Choroid plexus epithelial cell (primary cell): ENCODE measurements around the gene MAFF.

Experiments
- DNase-seq: peaks from one replicate; pipeline ENCODE4 v3.0.0-alpha.2; 2010; ENCODE audit warnings: low read depth
- H3K4me3 ChIP-seq: 2 replicates; pipeline ENCODE4 v1.5.1; 2011; ENCODE audit warnings: low read depth, mild to moderate bottlenecking, control low read depth, low read length, moderate library complexity
- TF ChIP-seq, protein P1 (sequence below): conservative IDR thresholded peaks from 2 replicates; pipeline ENCODE4 v1.5.1; 2011; ENCODE audit warnings: low read depth, mild to moderate bottlenecking, control low read depth, inconsistent platforms, low read length, moderate library complexity

Gene MAFF

DNA sequence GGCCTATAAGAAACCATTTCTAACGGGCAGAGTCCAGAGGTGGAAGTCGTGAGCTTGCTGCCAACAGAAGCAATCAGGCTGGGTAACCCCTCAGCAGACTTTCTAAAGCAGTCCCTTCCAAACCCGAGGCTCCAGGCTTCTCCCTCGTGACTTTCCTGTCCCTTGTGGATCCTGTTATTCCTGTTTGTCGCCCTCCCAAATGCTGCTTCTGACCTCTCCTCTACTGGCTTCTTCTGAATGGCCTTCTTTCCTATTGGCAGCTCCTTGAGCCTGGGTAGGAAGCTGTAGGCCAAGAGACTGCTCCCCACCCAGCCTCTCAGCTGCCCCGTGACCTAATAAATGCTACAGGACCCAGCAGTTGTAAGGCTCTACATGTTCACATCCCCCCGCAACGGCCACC lies 35.0 kb downstream of the MAFF start:
- TF ChIP-seq, protein P1, sequence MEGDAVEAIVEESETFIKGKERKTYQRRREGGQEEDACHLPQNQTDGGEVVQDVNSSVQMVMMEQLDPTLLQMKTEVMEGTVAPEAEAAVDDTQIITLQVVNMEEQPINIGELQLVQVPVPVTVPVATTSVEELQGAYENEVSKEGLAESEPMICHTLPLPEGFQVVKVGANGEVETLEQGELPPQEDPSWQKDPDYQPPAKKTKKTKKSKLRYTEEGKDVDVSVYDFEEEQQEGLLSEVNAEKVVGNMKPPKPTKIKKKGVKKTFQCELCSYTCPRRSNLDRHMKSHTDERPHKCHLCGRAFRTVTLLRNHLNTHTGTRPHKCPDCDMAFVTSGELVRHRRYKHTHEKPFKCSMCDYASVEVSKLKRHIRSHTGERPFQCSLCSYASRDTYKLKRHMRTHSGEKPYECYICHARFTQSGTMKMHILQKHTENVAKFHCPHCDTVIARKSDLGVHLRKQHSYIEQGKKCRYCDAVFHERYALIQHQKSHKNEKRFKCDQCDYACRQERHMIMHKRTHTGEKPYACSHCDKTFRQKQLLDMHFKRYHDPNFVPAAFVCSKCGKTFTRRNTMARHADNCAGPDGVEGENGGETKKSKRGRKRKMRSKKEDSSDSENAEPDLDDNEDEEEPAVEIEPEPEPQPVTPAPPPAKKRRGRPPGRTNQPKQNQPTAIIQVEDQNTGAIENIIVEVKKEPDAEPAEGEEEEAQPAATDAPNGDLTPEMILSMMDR = no peak
- H3K4me3 ChIP-seq = no peak overlapping the region
- no peak for DNase-seq

- TF ChIP-seq, protein P1 = no peak
- no peak for DNase-seq
- no peak overlapping the region for H3K4me3 ChIP-seq
Measured at GRCh38 chr22:38238519-38239071, 36.8 kb downstream of the MAFF start.

DNA sequence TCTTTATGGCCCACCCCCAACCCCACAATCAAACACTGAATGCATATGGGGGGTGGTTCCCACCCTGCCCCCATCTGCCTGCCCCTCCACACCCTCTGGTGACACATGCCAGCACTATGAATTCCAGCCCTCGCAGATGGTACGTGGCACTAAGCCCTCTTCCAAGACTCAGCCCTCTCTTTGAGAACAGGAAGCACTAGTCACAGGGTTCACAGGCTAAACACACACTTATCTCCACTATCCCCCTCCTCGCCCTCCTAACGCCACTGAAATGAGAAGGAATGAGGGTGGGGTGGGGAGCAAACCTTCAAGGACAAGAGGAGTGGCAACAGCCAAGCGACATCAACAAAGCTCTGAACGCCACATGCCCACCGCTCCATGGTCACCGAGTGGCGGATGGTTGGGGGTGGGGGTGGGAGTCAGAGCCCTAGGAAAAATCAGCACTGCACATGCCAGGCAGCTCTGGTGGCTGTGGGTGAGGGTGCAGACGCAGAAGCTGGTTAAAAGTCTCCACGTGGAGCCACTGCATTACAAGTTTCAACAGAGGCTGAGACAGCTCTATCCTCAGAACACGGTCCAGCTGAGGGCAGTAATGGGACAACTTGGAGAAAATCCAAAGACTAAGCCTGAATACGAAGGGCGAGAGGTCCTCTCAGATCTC lies 37.4 kb downstream of the MAFF start:
- TF ChIP-seq, protein P1 = peak; percentile 37
- H3K4me3 ChIP-seq = no peak overlapping the region
- DNase-seq = peak; percentile 63

DNA sequence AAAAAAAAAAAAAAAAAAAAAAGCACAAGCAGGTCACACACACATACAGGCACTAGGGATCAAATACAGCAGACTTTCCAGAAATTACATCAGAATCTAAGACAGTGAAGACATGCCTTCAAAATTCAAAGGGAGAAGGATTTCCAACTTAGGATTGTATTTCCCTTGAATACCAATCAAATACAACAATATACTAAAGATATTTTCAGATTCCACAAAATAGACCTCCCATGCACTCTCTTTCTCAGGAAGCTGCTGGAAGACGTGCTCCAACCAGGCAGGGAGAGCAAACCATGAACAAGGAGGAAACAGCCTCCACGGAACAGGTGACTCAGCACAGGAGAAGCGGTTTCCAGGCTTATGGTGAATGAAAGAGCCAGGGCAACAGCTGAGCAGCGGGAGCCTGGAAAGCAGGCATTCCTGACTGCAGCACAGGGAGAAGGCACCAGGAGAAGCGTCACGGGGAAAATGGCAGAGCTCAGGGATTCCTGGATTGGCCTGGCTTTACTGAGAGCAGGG lies 39.0 kb downstream of the MAFF start:
- TF ChIP-seq, protein P1 = no peak
- peak; percentile 87 for DNase-seq
- H3K4me3 ChIP-seq = no peak overlapping the region

DNA sequence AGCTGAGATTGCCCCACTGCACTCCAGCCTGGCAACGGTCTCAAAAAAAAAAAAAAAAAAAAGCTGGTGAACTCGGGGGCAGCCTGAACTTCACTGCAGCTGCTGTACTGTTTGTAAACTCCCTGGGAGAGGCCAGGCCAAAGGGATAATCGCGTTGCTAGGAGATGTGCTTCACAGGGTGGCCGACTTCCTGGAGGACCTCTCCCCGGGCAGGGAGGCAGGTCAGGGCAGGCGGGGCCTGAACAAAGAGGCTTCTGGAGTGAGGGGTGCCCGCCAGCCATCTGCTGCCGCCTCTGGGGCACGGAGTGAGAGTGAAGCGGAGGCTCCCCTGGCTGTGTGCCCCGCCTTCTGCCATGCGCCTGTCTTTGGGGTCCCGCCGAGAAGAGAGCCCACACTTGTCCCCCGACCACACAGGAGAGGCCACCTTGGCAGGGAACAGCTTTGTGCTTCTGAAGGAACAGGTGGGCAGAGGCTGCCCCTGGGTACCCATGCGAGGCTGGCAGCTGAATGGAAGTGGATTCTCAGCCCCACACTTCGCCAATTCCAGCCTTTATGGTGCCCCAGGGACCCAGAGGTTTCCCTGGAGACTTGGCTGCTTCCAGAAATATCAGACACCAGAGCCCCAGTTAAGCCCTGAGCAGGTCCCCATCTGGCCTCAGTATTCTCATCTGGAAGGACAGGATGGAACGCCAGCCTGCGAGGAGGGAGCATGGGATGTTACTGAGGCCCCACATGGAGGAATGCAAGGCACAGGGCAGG lies 41.4 kb downstream of the MAFF start:
- peak; percentile 84 for DNase-seq
- H3K4me3 ChIP-seq = no peak overlapping the region
- TF ChIP-seq, protein P1 = no peak

GRCh38 chr22:38244106-38244505 lies 42.3 kb downstream of the MAFF start:
- TF ChIP-seq, protein P1 = no peak
- DNase-seq = peak; percentile 21
- no peak overlapping the region for H3K4me3 ChIP-seq
